Calu3 (cell line): ENCODE measurements around the gene RAD23B. TPM values are rescaled to one million over a fixed set of nuclear protein-coding genes. Genes with fewer than 3 reads are reported as not detected.

Experiments used
- BruUV-seq: library from RNA; stranded (reverse); fragments of 400-500 nt; replicated peaks from 2 replicates; lab custom pipeline; 2021; lab: Mats Ljungman, UMichigan
- CTCF ChIA-PET: fragments of 300-600 bp; sonication (Branson Sonifier 250); formaldehyde crosslinking; loops from one replicate; lab custom pipeline; 2022; ENCODE audit warnings: antibody characterized with exemption; lab: Charles Lee
- DNase-seq: peaks from one replicate; pipeline ENCODE4 v3.0.0; 2022
- H3K27ac Mint-ChIP-seq: one replicate; pipeline ENCODE4 v1.8.0; 2022; ENCODE audit warnings: mixed read lengths; ENCODE audit not compliant: unreplicated experiment
- H3K27me3 Mint-ChIP-seq: one replicate; pipeline ENCODE4 v1.8.0; 2022; ENCODE audit warnings: mixed read lengths; ENCODE audit not compliant: unreplicated experiment
- H3K36me3 Mint-ChIP-seq: one replicate; pipeline ENCODE4 v1.8.0; 2022; ENCODE audit warnings: mild to moderate bottlenecking, moderate library complexity, mixed read lengths; ENCODE audit not compliant: insufficient read depth, unreplicated experiment
- H3K4me1 Mint-ChIP-seq: one replicate; pipeline ENCODE4 v1.8.0; 2022; ENCODE audit warnings: mild to moderate bottlenecking, low read depth, mixed read lengths; ENCODE audit not compliant: unreplicated experiment
- H3K4me3 Mint-ChIP-seq: one replicate; pipeline ENCODE4 v1.8.0; 2022; ENCODE audit warnings: mild to moderate bottlenecking, low read depth, moderate library complexity, mixed read lengths; ENCODE audit not compliant: unreplicated experiment
- H3K9me3 Mint-ChIP-seq: one replicate; pipeline ENCODE4 v1.8.0; 2022; ENCODE audit warnings: low read depth, mixed read lengths; ENCODE audit not compliant: unreplicated experiment
- intact Hi-C: fragments of 100-400 bp; cut with micrococcal nuclease; formaldehyde crosslinking; loops from one replicate; pipeline ENCODE4 v1.10.0; 2022; ENCODE audit not compliant: unreplicated experiment
- total RNA-seq: library from RNA; stranded (reverse); gene quantifications from 2 replicates; pipeline ENCODE4 v1.2.3, GENCODE V29; 2022
- TF ChIP-seq, protein P1 (sequence below): fragments of 200-600 bp; IDR thresholded peaks from one replicate; pipeline ENCODE4 v1.8.0; 2022; ENCODE audit warnings: antibody characterized with exemption; ENCODE audit not compliant: unreplicated experiment

The RAD23B gene
- total RNA-seq, 1 experiment from 2014 or later: 82.3 TPM

GRCh38 chr9:107323836-107324585, 40.9 kb downstream of the RAD23B start:
- no peaks in the 10 kb centered on the region for H3K27me3 Mint-ChIP-seq
- CTCF ChIA-PET: no interaction called here
- no peak overlapping the region for H3K4me3 Mint-ChIP-seq
- H3K27ac Mint-ChIP-seq: no peak overlapping the region
- intact Hi-C loops: loop anchor here (5.0 kb wide), 1 partner anchor 37 kb away; no protein-coding TSS in a partner anchor
- BruUV-seq: no TSS peak
- H3K4me1 Mint-ChIP-seq: no peaks in the 10 kb centered on the region
- TF ChIP-seq, protein P1, sequence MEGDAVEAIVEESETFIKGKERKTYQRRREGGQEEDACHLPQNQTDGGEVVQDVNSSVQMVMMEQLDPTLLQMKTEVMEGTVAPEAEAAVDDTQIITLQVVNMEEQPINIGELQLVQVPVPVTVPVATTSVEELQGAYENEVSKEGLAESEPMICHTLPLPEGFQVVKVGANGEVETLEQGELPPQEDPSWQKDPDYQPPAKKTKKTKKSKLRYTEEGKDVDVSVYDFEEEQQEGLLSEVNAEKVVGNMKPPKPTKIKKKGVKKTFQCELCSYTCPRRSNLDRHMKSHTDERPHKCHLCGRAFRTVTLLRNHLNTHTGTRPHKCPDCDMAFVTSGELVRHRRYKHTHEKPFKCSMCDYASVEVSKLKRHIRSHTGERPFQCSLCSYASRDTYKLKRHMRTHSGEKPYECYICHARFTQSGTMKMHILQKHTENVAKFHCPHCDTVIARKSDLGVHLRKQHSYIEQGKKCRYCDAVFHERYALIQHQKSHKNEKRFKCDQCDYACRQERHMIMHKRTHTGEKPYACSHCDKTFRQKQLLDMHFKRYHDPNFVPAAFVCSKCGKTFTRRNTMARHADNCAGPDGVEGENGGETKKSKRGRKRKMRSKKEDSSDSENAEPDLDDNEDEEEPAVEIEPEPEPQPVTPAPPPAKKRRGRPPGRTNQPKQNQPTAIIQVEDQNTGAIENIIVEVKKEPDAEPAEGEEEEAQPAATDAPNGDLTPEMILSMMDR: no peak
- DNase-seq: no peak
- no peaks in the 10 kb centered on the region for H3K9me3 Mint-ChIP-seq
- peaks cover 35% of the 10 kb centered on the region for H3K36me3 Mint-ChIP-seq

DNA sequence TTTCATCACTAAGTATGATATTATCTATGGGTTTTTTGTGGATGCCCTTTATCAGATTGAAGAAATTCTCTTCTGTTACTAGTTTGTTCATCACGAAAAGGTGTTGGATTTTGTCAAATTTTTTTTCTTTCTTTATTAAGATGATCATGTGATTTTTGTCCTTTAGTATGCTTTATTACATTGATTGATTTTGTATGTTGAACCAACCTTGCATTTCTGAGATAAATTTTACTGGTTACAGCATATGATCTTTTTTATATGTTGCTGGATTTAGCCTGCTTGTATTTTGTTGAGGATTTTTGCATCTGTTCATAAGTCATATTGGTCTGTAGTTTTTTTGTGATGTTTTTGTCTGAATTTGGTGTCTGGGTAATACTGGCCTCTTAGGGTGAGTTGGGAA, 42.8 kb downstream of the RAD23B start:
- Mint-ChIP-seq H3K36me3 (peaks cover 39% of the 10 kb centered on the region), H3K27me3 (no peaks in the 10 kb centered on the region), H3K9me3 (no peaks in the 10 kb centered on the region), H3K4me3 (no peak overlapping the region), H3K4me1 (no peaks in the 10 kb centered on the region), H3K27ac (no peak overlapping the region)
- intact Hi-C loops: no loop called here
- TF ChIP-seq, protein P1: no peak
- CTCF ChIA-PET: no interaction called here
- no TSS peak for BruUV-seq
- no peak for DNase-seq

- no TSS peak for BruUV-seq
- H3K9me3 Mint-ChIP-seq: no peaks in the 10 kb centered on the region
- no peaks in the 10 kb centered on the region for H3K27me3 Mint-ChIP-seq
These were observed 45.4 kb downstream of the RAD23B start for GRCh38 chr9:107328510-107328909.

DNA sequence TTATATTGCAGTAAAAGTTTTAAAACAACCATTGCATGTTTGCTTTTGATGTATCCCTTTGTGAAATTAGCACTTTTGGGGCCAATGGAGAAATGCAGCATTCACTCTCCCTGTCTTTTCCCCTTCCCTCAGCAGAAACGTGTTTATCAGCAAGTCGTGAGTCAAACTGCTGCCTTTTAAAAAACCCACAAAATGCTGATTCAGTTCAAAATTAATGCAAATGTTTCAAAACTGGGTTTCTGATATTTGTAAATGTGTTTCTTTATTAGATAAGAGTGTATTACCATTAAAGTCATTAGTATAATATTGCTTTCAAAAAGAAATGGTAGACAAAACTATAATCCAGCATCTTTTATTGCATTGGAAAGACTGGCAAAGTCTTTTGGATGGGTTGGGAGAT, 47.3 kb downstream of the RAD23B start:
- DNase-seq: no peak
- Mint-ChIP-seq H3K9me3 (no peaks in the 10 kb centered on the region), H3K4me3 (no peak overlapping the region), H3K27me3 (no peaks in the 10 kb centered on the region), H3K27ac (no peak overlapping the region), H3K36me3 (peaks cover 42% of the 10 kb centered on the region), H3K4me1 (peaks cover 5% of the 10 kb centered on the region)
- CTCF ChIA-PET: no interaction called here
- BruUV-seq: no TSS peak
- intact Hi-C loops: no loop called here
- TF ChIP-seq, protein P1: no peak

More at GRCh38 chr9:107328510-107328909, 45.4 kb downstream of the RAD23B start:
- no peak for DNase-seq
- Mint-ChIP-seq H3K27ac (no peak overlapping the region), H3K36me3 (peaks cover 46% of the 10 kb centered on the region), H3K4me3 (no peak overlapping the region), H3K4me1 (no peaks in the 10 kb centered on the region)
- TF ChIP-seq, protein P1: no peak
- intact Hi-C loops: no loop called here
- CTCF ChIA-PET: no interaction called here
